ENCODE results near the gene EEF1G. TPM values are rescaled to one million over a fixed set of nuclear protein-coding genes. Genes with fewer than 3 reads are reported as not detected.
"Not testable (repeated sequence)": the region's sequence is repeated elsewhere in the genome, so short reads cannot be mapped to it uniquely, and the experiment has no call there.

EEF1G gene
- total RNA-seq, 2 experiments from 2014 or later = 1,778 to 2,328 TPM

DNA sequence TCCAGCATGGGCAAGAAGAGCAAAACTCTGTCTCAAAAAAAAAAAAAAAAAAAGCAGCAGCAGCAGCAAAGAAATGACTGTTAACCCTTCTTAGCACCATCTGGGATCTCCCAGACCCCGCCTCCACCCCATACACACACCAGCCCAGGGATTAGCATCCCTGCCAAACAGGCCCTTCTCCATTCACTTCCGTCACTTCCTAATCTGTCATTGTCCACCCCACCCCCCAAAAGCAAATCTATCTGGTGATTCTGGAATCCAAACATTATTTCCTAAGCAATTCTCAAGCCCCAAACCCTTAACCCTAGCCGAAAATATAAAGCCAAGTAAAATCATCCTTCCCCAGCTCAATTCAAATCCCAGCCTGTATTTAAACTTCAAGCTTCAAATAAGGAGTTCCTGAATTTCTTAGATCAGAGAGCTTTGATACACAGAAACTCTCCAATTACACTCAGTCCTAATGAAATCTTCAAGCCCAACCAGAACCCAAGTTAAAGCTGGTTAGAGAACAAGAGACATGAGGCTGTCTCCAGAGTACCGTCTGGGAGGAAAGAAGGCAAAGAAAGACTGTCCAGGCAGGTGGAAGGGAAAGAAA, 21.1 kb downstream of the EEF1G start:
- no peak overlapping the region for H3K4me3 ChIP-seq (ENCODE audit: low read depth, low read length, poor library complexity, severe bottlenecking)

DNA sequence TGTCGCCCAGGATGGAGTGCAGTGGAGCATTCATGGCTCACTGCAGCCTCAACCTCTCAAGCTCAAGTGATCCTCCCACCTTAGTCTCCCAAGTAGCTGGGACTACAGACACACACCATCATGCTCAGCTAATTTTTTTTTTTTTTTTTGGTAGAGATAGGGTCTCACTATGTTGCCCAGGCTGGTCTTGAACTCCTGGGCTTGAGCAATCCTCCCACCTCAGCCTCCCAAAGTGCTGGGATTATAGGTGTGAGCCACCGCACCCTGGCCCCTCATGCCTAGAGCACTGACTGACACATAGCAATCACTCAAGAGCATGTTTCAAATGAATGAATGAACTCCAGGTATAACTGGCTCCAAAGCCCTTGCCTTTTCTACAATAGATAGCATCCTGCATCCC, 23.2 kb downstream of the EEF1G start:
- H3K4me3 ChIP-seq (ENCODE audit: low read depth, low read length, poor library complexity, severe bottlenecking); H3K27ac ChIP-seq (ENCODE audit: low read depth, low read length, poor library complexity, severe bottlenecking); DNase-seq (ENCODE audit: low spot score); H3K9me3 ChIP-seq (ENCODE audit: low read length); intact Hi-C loops (cut with micrococcal nuclease; ENCODE audit: unreplicated experiment); H3K9me2 ChIP-seq (ENCODE audit: insufficient read depth, low read length); BruUV-seq (replicated peaks); H3K79me2 ChIP-seq (ENCODE audit: insufficient read depth, low read depth, low read length); H2AFZ ChIP-seq (ENCODE audit: low read length); H3K4me2 ChIP-seq (ENCODE audit: low read length); H4K20me1 ChIP-seq (ENCODE audit: insufficient read depth, low read length): not testable (repeated sequence)
- ChIA-PET POLR2A (interaction anchor here (0.8 to 1.2 kb wide), 2 partner anchors 91 to 99 kb away, joined by 6 to 8 read pairs; no protein-coding TSS in a partner anchor), CTCF (ENCODE audit: unreplicated experiment) (interaction anchor here (0.6 kb wide), 1 partner anchor 191 kb away, joined by 6 read pairs; no protein-coding TSS in a partner anchor)
- Histone ChIP-seq H3K36me3 (ENCODE audit: insufficient read depth, low read length) (peaks cover 21% of the 10 kb centered on the region), H3K4me1 (ENCODE audit: insufficient read depth, low read length, poor library complexity, severe bottlenecking) (peaks cover 13% of the 10 kb centered on the region)

More for the DNA sequence above, 21.1 kb downstream of the EEF1G start:
- H4K20me1 ChIP-seq (ENCODE audit: insufficient read depth, low read length) = no peaks in the 10 kb centered on the region
- BruUV-seq (replicated peaks) = no TSS peak
- H2AFZ ChIP-seq (ENCODE audit: low read length) = no peak overlapping the region
- TF ChIP-seq, protein P1, sequence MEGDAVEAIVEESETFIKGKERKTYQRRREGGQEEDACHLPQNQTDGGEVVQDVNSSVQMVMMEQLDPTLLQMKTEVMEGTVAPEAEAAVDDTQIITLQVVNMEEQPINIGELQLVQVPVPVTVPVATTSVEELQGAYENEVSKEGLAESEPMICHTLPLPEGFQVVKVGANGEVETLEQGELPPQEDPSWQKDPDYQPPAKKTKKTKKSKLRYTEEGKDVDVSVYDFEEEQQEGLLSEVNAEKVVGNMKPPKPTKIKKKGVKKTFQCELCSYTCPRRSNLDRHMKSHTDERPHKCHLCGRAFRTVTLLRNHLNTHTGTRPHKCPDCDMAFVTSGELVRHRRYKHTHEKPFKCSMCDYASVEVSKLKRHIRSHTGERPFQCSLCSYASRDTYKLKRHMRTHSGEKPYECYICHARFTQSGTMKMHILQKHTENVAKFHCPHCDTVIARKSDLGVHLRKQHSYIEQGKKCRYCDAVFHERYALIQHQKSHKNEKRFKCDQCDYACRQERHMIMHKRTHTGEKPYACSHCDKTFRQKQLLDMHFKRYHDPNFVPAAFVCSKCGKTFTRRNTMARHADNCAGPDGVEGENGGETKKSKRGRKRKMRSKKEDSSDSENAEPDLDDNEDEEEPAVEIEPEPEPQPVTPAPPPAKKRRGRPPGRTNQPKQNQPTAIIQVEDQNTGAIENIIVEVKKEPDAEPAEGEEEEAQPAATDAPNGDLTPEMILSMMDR (conservative IDR thresholded peaks at IDR 0.05; ENCODE audit: low read length) = no peak
- no peak for TF ChIP-seq EZH2phosphoT487 (IDR thresholded peaks at IDR 0.05; ENCODE audit: borderline replicate concordance, low read depth, low read length)
- ChIA-PET CTCF (ENCODE audit: unreplicated experiment) (interaction anchor here (0.9 kb wide), 1 partner anchor 10 kb away, joined by 3 read pairs; no protein-coding TSS in a partner anchor), POLR2A (interaction anchor here (0.6 to 0.7 kb wide), 3 partner anchors 15 to 22 kb away, joined by 3 to 5 read pairs (median 3); partner anchors contain the start of gene EEF1G)
- H3K79me2 ChIP-seq (ENCODE audit: insufficient read depth, low read depth, low read length) = no peaks in the 10 kb centered on the region
- no peak for DNase-seq (ENCODE audit: low spot score)
- H3K9me3 ChIP-seq (ENCODE audit: low read length) = no peaks in the 10 kb centered on the region
- H3K36me3 ChIP-seq (ENCODE audit: insufficient read depth, low read length) = peaks cover 42% of the 10 kb centered on the region
- H3K4me2 ChIP-seq (ENCODE audit: low read length) = no peak overlapping the region
- H3K4me1 ChIP-seq (ENCODE audit: insufficient read depth, low read length, poor library complexity, severe bottlenecking) = peaks cover 34% of the 10 kb centered on the region
- H3K27ac ChIP-seq (ENCODE audit: low read depth, low read length, poor library complexity, severe bottlenecking) = no peak overlapping the region
- H3K9me2 ChIP-seq (ENCODE audit: insufficient read depth, low read length) = no peaks in the 10 kb centered on the region
- intact Hi-C loops (cut with micrococcal nuclease; ENCODE audit: unreplicated experiment) = no loop called here

DNA sequence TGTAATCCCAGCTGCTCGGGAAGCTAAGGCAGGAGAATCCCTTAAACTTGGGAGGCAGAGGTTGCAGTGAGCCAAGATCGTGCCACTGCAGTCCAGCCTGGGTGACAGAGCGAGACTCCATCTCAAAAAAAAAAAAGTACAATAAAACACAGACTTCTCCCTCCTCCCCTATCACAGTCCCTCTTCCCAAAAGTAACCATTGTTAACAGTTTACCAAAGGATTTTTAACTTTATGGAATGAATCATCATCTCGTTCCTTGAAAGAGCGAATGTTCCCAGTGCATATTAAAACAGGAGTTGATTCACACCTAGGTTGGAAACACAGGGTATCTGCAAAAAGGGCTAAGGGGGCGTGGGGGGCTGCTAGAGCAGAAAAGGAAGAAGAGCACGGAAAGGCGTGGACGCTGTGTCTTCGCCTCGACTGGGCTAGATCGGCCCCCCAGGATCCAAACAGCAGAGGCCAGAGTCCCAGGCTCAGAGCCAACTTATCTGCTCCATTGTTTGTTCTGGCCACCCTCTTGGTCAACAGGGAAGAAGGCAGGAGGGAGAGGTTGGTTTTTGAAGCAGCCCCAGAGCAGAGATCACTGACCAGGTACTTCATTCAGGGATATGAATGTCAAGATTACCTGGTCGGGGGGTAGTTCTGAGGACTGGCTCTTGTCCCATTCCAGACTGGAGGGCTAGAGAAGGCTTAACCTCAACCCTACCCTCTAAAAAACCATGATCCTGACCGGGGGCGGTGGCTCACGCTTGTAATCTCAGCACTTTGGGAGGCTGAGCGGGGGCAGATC, 25.0 kb downstream of the EEF1G start:
- Histone ChIP-seq H3K9me2 (ENCODE audit: insufficient read depth, low read length) (no peaks in the 10 kb centered on the region), H3K4me3 (ENCODE audit: low read depth, low read length, poor library complexity, severe bottlenecking) (no peak overlapping the region), H3K4me2 (ENCODE audit: low read length) (no peak overlapping the region), H3K9me3 (ENCODE audit: low read length) (no peaks in the 10 kb centered on the region), H3K79me2 (ENCODE audit: insufficient read depth, low read depth, low read length) (no peaks in the 10 kb centered on the region), H4K20me1 (ENCODE audit: insufficient read depth, low read length) (no peaks in the 10 kb centered on the region), H2AFZ (ENCODE audit: low read length) (no peak overlapping the region), H3K27ac (ENCODE audit: low read depth, low read length, poor library complexity, severe bottlenecking) (no peak overlapping the region), H3K4me1 (ENCODE audit: insufficient read depth, low read length, poor library complexity, severe bottlenecking) (peaks cover 9% of the 10 kb centered on the region), H3K36me3 (ENCODE audit: insufficient read depth, low read length) (0 out of 2 replicates have a peak, but pooled peaks cover 3% of the 10 kb centered on the region)
- TF ChIP-seq, protein P1 (conservative IDR thresholded peaks at IDR 0.05; ENCODE audit: low read length) = no peak
- no peak for TF ChIP-seq EZH2phosphoT487 (IDR thresholded peaks at IDR 0.05; ENCODE audit: borderline replicate concordance, low read depth, low read length)
- no TSS peak for BruUV-seq (replicated peaks)
- CTCF ChIA-PET (ENCODE audit: unreplicated experiment) = no interaction called here
- POLR2A ChIA-PET = no interaction called here
- intact Hi-C loops (cut with micrococcal nuclease; ENCODE audit: unreplicated experiment) = no loop called here
- no peak for DNase-seq (ENCODE audit: low spot score)

Data from OCI-LY7 (cell line).